A549 (cell line): ENCODE results near the gene BCL2L13.

ENCODE experiments used
- CTCF ChIP-seq: fragments of >200 bp; sonication (Bioruptor Twin); formaldehyde crosslinking; IDR thresholded peaks from 3 replicates; pipeline ENCODE4 v1.5.1; 2016
- EHF ChIP-seq: fragments of 250-450 bp; sonication (Bioruptor Pico); IDR thresholded peaks from 2 replicates; pipeline ENCODE4 v1.5.0; 2020; ENCODE audit warnings: mild to moderate bottlenecking
- POLR2A ChIP-seq: IDR thresholded peaks from 2 replicates; pipeline ENCODE4 v1.6.1; 2012; ENCODE audit warnings: mild to moderate bottlenecking, low read length
- RCOR1 ChIP-seq: fragments of 150-350 bp; IDR thresholded peaks from 2 replicates; pipeline ENCODE4 v1.6.1; 2014; ENCODE audit warnings: antibody characterized with exemption, low read length, low read depth

DNA sequence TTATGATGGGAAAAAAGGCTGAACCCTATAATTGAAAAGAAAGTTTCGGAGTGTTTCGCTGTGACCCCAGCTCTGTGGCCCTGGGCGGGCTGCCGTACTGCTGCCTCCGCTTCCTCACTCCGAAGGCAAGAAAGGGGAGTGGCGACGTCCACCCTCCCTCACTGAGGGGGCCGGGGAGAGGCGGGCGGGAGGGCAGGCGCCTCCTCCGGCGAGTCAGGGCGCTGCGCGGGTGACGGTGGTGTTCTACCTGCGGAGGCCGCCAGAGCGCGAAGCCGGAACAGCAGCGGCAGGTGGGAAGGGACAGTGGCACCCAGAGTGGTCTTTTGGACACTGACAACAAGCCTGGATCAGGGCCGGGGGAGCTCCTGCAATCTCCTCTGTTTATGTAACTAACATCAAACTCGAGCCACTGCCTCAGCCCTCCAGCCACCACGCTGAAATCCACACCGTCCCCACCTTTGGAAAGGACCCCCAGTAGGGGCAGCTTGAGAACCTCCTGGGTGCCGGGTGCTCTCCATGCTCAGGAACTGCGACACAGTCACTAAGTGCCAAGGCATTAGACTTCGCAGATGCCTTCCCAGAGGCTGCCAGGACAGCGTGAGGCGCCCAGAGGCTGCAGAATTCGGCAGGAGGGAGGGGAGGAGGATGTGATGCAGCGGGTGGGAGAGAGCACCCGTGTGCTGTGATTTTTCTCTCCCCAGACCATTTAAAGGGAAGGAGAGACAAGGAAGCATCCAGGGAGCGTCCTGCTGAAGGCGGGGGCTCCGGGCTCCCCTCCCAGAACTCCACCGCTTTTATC is 110.2 kb downstream of the BCL2L13 start:
- TF ChIP-seq CTCF, result no peak
- no peak for TF ChIP-seq EHF (CRISPR knock-in tag)
- TF ChIP-seq POLR2A, result no peak
- TF ChIP-seq RCOR1, result no peak
